Dermis microvascular lymphatic vessel endothelial cell (primary cell): ENCODE data around the gene OPA1. TPM values are rescaled to one million over a fixed set of nuclear protein-coding genes. Genes with fewer than 3 reads are reported as not detected.
A peak's percentile ranks its signal among the peaks of the same experiment; 100 is the strongest.

Source experiments
- DNase-seq, 2 donors: peaks; one replicate each; pipeline versions ENCODE4 v3.0.0 to v3.0.0-alpha.2; 2010; ENCODE audit warnings: low read depth in 2 of 2
- total RNA-seq: library from RNA; depleted of rRNA; stranded (reverse); fragments of >200 nt; gene quantifications from 2 replicates; pipeline ENCODE4 v1.2.1, GENCODE V29; 2014

Gene OPA1
- total RNA-seq, 1 donor from 2014 or later: 46.2 TPM

GRCh38 chr3:193650585-193650984, 57.6 kb downstream of the OPA1 start:
- no peak for DNase-seq

GRCh38 chr3:193655831-193656433, 62.9 kb downstream of the OPA1 start:
- peak in 1 of 2 donors; percentile 20 for DNase-seq

- DNase-seq: no peak
Measured at GRCh38 chr3:193656445-193656844, 63.4 kb downstream of the OPA1 start.

GRCh38 chr3:193656878-193657282, 63.9 kb downstream of the OPA1 start:
- DNase-seq: no peak

DNA sequence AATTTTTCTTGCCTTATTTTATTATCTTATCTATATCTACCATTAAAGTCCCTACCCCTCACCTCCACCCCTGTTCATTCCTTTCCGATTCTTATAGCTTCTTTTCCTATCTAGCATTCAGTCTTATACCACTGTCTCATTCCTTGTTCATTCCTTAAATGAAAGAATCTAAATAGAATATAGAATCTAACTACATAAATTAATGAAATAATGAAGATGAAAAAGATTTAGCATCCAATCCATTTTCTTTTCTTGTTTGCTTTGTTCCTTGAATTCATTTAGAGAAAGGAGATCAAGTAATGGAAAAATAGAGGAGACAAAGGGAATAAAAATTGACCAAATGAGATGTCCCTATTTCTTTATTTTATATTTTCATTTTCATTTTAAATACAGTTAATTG, 67.2 kb downstream of the OPA1 start:
- no peak for DNase-seq

DNA sequence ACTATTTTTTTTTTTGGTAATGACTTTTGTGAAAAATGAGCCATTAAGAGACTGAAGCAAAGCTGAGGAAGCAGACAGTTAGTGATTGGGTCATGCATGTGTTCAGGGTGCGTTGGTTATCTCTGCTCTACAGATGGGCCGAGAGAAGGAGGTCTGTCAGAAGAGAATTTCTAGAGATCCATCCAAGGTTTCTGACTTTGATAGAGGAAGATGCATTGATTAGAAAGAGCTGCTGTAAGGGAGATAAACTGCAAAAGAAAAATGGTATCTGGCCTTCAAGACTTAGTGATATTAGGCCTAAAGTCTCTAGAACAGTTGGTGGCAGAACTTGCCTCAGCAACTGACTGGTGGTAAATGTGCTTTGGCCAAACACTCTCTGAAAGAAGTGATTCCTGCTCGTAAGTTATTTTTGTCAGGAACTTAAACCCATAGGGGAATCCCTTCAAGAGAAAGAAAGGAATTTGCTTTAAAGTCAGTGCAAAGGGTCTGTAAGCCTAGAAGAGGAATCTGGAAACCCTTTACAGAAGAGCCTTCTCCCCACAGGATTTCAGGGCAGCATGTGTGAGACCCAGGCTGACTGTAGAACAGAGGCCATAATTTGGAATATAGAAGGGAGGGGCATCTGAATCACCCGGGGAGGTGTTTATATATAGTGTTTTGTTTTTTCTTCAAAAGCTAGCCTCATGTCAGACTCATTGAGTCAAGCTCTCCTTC, 67.8 kb downstream of the OPA1 start:
- no peak for DNase-seq

GRCh38 chr3:193662757-193663322, 69.8 kb downstream of the OPA1 start:
- DNase-seq: no peak

DNA sequence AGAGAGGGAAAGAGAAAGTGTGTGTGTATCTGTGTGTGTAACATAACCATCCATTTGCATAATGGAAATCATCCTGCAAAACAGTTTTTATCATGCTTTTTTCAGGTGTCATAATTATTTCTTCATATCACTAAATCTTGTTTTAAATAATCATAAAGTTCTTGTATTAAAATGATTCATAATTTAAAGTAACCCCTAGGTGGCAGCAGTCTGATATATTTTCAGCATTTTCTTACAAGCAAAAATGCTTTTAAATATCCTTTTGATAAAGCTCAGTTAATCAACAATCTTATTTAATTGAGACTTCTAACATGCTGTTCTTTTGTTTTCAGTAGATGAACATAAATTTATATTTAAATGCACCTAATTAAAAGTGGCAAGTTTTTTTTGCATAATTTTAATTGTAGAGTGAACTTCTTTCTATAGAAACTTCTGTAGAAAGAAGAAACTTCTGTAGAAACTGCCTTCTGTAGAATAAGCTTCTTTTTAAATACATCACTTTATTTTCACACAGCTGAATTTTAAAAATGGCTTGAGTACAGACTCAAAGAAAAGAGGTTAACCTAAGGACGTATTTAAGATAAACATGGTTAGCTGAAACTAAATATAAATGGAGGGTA, 72.5 kb downstream of the OPA1 start:
- DNase-seq: peak; percentile 43 to 62

DNA sequence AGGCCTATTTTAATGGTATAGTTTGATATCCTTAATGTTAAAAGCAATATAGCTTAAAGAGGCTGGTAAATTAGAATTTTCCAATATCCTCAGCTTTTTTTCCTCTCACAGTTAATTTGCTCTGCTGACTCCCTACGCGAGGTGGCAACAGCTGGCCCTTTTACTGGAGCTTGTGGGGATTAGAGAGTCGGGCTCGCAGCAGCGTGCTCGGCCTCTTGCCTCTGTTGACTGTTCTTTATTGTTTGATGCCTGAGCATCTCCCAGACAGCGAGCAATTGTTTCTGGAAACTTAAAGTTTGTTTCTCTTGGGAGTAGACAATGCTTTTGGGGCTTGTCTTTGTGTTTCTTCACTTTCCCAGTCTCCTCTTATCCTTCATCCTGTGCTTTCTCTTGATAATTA, 80.8 kb downstream of the OPA1 start:
- no peak for DNase-seq

- no peak for DNase-seq
Measured at GRCh38 chr3:193674714-193675113, 81.7 kb downstream of the OPA1 start.

DNA sequence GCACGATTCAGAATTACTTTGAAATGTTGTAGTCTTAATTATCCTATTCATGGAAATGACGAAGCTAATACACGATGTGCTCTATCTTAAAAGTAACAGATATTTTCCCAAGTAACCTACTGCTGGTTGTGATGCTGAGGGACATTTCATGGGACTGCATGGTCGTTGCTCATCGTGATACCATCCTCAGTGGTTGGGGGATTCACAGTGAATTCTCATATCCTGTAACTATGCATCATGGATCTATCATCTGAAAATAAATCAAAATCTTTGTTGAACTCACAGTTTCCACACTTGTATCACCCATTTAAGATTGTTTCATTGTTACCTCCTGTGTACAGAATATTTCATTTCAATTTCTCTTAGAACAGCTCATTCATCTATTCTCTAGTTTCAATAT, 84.7 kb downstream of the OPA1 start:
- no peak for DNase-seq

DNA sequence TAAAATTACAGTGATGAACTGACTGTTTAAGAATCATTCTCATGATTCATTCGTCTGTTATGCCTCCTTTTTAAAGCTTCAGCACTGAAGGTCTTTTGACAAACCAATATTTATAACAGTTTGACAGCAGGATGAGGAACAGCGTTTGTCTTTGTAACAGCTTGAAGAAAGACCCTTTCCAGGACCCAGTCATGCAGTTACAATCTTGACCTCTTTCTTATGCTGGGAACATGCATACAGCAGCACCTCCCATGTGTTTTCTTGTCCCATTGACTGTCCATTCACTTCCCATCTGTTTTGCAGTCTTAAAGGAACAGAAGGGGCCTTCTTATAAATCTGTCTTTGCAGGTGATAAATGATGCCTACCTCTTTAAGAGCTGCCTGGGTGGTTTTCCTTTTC, 87.2 kb downstream of the OPA1 start:
- no peak for DNase-seq

- DNase-seq: no peak
Measured at GRCh38 chr3:193681631-193682030, 88.6 kb downstream of the OPA1 start.

DNA sequence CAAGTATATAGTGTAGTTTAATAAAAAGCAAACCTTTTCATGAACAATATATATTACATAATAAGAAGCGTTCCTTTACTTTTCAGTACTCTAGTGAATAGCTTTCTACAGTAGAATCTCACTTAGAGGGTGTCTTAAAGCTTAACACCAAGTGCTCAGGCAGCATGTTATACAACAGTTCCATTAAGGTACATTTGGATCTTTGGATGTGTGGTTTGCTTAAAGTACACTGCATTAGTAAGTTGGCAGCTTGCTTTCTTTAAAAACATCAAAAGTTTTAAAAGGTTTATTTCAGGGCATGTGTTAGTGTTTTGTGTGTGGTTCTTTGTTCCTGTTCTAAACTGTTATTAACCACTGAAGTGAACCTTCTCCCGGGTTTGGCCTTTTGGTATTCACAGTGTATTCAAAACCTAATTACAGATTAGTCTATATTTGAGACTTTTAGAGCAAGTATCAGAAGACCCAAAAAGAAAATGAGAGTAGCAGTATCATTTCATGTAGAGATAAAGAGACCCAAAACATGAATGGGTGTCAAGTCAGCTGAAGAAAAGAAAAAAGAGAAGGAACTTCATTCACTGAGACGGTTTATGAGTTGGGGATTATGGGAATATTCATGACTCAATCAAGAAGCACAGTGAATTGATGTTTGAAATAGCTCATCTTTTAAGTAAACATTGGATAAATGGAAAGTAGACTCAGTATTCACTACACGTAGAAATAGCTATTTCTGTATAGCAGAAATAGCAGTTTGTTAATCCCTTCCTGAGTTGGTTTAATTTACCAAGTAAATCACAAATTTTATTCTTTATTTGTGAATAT, 93.9 kb downstream of the OPA1 start:
- DNase-seq: no peak

- no peak for DNase-seq
Measured at GRCh38 chr3:193688834-193689714, 96.1 kb downstream of the OPA1 start.

DNA sequence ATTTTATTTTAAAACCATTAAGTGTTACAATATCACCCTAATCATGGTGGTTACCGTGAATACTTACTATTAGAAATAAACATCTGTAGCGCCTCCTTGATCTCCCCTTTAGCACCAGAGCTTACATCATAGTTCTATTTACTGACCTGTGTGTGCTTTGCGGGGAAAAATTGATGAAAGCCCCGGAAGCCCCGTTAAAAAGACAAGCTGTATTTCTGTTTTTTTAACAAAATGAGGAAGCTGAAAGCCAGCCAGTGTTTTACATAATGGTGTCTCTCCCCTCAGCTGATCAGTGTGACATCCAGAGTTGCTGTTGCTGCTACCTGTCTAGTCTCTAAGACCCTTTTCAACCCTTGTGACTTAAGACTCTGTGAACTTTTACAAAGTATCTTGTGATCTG, 100.8 kb downstream of the OPA1 start:
- DNase-seq: no peak

DNA sequence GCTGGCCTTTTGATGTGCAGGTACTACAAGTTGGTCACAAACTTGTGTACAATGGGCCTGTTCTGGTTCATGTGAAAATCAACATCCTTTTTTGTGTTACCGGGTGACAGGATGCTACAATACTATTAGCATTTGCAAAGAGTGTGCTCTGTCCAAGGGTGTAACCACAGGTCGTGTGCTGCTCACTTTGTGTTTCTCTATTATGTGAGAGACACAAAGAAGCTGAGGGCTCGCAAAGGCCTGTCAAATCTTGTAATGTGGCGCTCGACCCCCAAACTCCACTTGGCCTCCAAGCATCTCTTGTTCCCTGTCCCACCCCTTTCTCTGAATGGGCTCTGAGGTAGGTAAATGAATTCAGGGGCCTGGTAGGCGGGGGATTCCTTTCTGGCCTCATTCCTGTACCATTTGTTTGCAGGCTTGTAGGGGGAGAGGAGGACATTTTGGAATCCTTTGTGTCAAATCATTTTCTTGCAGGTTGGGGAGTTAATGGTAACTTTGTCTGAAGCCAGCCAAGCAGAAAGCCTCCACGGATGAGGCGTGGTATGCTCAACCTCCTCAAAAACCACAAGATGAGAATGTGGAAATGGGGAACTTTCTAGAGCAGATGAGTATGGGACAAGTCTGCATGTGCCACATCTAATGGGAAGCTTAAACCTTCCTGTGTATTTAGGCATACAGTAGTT, 109.1 kb downstream of the OPA1 start:
- DNase-seq: no peak

- DNase-seq: no peak
Measured at GRCh38 chr3:193702967-193703366, 110.0 kb downstream of the OPA1 start.

DNA sequence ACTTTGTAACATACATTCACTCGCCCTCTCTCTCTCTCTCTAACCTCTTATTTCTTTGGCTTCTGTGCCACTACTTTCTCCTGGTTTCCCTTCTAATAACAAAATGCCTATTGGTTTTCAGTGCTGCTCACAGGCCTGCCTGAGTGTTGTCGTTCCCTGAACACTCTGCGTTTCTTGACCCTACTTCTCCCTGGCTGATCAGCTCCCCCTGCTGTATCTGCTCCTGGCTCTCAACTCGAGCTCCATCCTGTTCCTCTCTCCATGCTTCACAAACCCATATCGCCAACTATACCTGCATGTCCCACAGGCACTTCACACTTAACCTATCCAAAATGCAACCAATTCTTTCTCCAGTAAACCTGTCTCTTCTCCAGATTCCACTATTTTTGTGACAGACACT, 111.4 kb downstream of the OPA1 start:
- no peak for DNase-seq

GRCh38 chr3:193708270-193708669, 115.3 kb downstream of the OPA1 start:
- DNase-seq: no peak
